ENCODE results near the gene TOPAZ1. TPM values are rescaled to one million over a fixed set of nuclear protein-coding genes. Genes with fewer than 3 reads are reported as not detected.
A peak's percentile ranks its signal among the peaks of the same experiment; 100 is the strongest.

Gene TOPAZ1
- total and polyA plus RNA-seq, 2 of the 13 experiments (the other 11 are each of a cell fraction or from before 2014, with no cell fraction given): not detected

DNA sequence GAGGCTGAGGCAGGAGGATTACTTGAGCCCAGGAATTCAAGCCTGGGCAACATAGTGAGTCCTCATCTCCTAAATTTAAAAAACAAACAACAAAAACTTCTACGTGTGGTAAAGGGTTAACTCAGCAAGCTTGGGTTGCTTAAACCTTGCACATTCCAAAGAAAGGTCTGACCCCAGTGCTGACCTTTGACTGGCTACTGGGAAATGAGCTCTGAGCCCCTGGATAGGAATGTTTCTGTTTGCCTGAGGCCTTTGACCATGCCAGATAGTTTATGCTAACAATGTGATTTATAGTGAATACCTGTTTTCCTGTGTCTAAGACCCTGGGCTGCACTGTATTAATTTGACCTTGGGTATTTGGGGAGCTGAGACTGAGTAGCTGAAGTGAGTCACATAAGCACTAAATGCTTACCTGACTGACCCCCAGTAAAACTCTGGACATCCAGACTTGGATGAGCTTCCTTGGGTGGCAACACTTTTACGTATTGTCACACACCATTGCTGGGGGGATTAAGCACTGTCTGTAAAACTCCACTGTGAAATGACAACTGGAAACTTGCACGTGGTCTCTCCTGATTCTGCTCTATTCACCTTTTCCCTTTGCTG lies 117.6 kb downstream of the TOPAZ1 start:
- Histone ChIP-seq H2AFZ (ENCODE audit: low read length) (no peak overlapping the region), H3K27me3 (ENCODE audit: control insufficient read depth in 1 of 2, insufficient read depth in 2 of 2, low read length in 2 of 2) (no peaks in the 10 kb centered on the region), H3K4me2 (ENCODE audit: low read depth, low read length) (peak overlapping the region; percentile 67), H3K9me3 (ENCODE audit: low read length) (no peaks in the 10 kb centered on the region), H3K4me3 (replicated peaks in 1 of 3; ENCODE audit: insufficient read depth in 1 of 3, low read depth in 2 of 3, low read length in 3 of 3) (peak overlapping the region in 2 of 3 experiments; percentile 3 to 34; a peak in 1 of 6 replicates), H3K27ac (ENCODE audit: extremely low read length, insufficient read depth, low read length) (peak overlapping the region; percentile 93), H3K4me1 (ENCODE audit: insufficient read depth, low read length) (peaks cover 84% of the 10 kb centered on the region), H4K20me1 (ENCODE audit: insufficient read depth, low read length) (no peaks in the 10 kb centered on the region), H3K9ac (ENCODE audit: insufficient read depth, low read depth, low read length) (peak overlapping the region; percentile 59), H3K79me2 (ENCODE audit: insufficient read depth, low read length) (no peaks in the 10 kb centered on the region), H3K36me3 (replicated peaks in 1 of 2; ENCODE audit: control insufficient read depth in 1 of 2, insufficient read depth in 2 of 2, low read length in 2 of 2) (no peaks in the 10 kb centered on the region; a peak in 1 of 5 replicates)
- POLR2A ChIA-PET: interaction anchor here (0.8 to 2.3 kb wide), 9 partner anchors 13 to 152 kb away, joined by 3 to 67 read pairs (median 5); partner anchors contain the start of gene TCAIM
- peak; percentile 99 for FAIRE-seq
- DNase-seq (ENCODE audit: low spot score): peak; percentile 96
- WGBS (ENCODE audit: low lambda C conversion rate): 0% methylated on average over 3 of the region's 3 CpGs
- in situ Hi-C loops (cut with HindIII; ENCODE audit: extremely low pct_ligation_motif_present, low pct_unique_long_range_greater_than_20kb) (no loop called here), intact Hi-C loops (cut with micrococcal nuclease; ENCODE audit: unreplicated experiment) (no loop called here)
- CTCF ChIA-PET (ENCODE audit: low intra/inter-chr PET ratio, low total read pairs): no interaction called here
- no TSS peak for BruUV-seq (replicated peaks)
- peak; percentile 95 for ATAC-seq
- TF ChIP-seq PITX1 (CRISPR knock-in tag; IDR thresholded peaks at IDR 0.05) (peak; percentile 95), ZNF335 (CRISPR knock-in tag; IDR thresholded peaks at IDR 0.05) (0 out of 2 replicates have a peak, but pooled peaks have one; percentile 36), ZNF782 (CRISPR knock-in tag; IDR thresholded peaks at IDR 0.05; ENCODE audit: borderline replicate concordance) (no peak), ZNF317 (CRISPR knock-in tag; IDR thresholded peaks at IDR 0.05) (peak; percentile 86), HMG20A (CRISPR knock-in tag; IDR thresholded peaks at IDR 0.05; ENCODE audit: borderline replicate concordance) (peak; percentile 97), SMC3 (IDR thresholded peaks at IDR 0.05; ENCODE audit: low read length) (0 out of 2 replicates have a peak, but pooled peaks have one; percentile 22), TBL1XR1 (IDR thresholded peaks at IDR 0.05; ENCODE audit: borderline replicate concordance, low read length, partially characterized antibody) (peak; percentile 66)
- TF ChIP-seq, protein P1, sequence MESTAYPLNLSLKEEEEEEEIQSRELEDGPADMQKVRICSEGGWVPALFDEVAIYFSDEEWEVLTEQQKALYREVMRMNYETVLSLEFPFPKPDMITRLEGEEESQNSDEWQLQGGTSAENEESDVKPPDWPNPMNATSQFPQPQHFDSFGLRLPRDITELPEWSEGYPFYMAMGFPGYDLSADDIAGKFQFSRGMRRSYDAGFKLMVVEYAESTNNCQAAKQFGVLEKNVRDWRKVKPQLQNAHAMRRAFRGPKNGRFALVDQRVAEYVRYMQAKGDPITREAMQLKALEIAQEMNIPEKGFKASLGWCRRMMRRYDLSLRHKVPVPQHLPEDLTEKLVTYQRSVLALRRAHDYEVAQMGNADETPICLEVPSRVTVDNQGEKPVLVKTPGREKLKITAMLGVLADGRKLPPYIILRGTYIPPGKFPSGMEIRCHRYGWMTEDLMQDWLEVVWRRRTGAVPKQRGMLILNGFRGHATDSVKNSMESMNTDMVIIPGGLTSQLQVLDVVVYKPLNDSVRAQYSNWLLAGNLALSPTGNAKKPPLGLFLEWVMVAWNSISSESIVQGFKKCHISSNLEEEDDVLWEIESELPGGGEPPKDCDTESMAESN (CRISPR knock-in tag; conservative IDR thresholded peaks at IDR 0.05): 0 out of 2 replicates have a peak, but pooled peaks have one; percentile 64
- TF ChIP-seq, protein P2, sequence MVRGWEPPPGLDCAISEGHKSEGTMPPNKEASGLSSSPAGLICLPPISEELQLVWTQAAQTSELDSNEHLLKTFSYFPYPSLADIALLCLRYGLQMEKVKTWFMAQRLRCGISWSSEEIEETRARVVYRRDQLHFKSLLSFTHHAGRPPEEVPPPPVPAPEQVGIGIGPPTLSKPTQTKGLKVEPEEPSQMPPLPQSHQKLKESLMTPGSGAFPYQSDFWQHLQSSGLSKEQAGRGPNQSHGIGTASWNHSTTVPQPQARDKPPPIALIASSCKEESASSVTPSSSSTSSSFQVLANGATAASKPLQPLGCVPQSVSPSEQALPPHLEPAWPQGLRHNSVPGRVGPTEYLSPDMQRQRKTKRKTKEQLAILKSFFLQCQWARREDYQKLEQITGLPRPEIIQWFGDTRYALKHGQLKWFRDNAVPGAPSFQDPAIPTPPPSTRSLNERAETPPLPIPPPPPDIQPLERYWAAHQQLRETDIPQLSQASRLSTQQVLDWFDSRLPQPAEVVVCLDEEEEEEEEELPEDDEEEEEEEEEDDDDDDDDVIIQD (CRISPR knock-in tag; IDR thresholded peaks at IDR 0.05; ENCODE audit: low read depth): peak; percentile 92
- TF ChIP-seq, protein P3, sequence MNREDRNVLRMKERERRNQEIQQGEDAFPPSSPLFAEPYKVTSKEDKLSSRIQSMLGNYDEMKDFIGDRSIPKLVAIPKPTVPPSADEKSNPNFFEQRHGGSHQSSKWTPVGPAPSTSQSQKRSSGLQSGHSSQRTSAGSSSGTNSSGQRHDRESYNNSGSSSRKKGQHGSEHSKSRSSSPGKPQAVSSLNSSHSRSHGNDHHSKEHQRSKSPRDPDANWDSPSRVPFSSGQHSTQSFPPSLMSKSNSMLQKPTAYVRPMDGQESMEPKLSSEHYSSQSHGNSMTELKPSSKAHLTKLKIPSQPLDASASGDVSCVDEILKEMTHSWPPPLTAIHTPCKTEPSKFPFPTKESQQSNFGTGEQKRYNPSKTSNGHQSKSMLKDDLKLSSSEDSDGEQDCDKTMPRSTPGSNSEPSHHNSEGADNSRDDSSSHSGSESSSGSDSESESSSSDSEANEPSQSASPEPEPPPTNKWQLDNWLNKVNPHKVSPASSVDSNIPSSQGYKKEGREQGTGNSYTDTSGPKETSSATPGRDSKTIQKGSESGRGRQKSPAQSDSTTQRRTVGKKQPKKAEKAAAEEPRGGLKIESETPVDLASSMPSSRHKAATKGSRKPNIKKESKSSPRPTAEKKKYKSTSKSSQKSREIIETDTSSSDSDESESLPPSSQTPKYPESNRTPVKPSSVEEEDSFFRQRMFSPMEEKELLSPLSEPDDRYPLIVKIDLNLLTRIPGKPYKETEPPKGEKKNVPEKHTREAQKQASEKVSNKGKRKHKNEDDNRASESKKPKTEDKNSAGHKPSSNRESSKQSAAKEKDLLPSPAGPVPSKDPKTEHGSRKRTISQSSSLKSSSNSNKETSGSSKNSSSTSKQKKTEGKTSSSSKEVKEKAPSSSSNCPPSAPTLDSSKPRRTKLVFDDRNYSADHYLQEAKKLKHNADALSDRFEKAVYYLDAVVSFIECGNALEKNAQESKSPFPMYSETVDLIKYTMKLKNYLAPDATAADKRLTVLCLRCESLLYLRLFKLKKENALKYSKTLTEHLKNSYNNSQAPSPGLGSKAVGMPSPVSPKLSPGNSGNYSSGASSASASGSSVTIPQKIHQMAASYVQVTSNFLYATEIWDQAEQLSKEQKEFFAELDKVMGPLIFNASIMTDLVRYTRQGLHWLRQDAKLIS (CRISPR knock-in tag; IDR thresholded peaks at IDR 0.05): no peak
- TF ChIP-seq, protein P4, sequence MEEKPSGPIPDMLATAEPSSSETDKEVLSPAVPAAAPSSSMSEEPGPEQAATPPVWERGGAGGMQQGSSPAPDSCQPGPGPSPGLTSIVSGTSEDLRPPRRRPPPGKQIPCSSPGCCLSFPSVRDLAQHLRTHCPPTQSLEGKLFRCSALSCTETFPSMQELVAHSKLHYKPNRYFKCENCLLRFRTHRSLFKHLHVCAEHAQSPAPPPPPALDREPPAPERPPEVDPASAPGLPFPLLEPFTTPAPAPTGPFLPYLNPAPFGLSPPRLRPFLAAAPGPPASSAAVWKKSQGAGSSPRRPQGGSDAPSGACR (CRISPR knock-in tag; IDR thresholded peaks at IDR 0.05): peak; percentile 70; the same call in 1 of the 2 replicates

Measured in HepG2 (cell line).